Measurements from ENCODE around the gene DPP4. TPM values are rescaled to one million over a fixed set of nuclear protein-coding genes. Genes with fewer than 3 reads are reported as not detected.
A peak's percentile ranks its signal among the peaks of the same experiment; 100 is the strongest.
"Not testable (repeated sequence)": the region's sequence is repeated elsewhere in the genome, so short reads cannot be mapped to it uniquely, and the experiment has no call there.

DPP4 gene
- total RNA-seq, 1 donor from 2014 or later: 6.7 TPM

GRCh38 chr2:161976295-161976694, 97.7 kb downstream of the DPP4 start:
- ATAC-seq (no peak), DNase-seq (no peak)
- intact Hi-C loops (cut with micrococcal nuclease): no loop called here

GRCh38 chr2:161975813-161976160, 98.2 kb downstream of the DPP4 start:
- DNase-seq (no peak), ATAC-seq (no peak)
- intact Hi-C loops (cut with micrococcal nuclease): no loop called here

DNA sequence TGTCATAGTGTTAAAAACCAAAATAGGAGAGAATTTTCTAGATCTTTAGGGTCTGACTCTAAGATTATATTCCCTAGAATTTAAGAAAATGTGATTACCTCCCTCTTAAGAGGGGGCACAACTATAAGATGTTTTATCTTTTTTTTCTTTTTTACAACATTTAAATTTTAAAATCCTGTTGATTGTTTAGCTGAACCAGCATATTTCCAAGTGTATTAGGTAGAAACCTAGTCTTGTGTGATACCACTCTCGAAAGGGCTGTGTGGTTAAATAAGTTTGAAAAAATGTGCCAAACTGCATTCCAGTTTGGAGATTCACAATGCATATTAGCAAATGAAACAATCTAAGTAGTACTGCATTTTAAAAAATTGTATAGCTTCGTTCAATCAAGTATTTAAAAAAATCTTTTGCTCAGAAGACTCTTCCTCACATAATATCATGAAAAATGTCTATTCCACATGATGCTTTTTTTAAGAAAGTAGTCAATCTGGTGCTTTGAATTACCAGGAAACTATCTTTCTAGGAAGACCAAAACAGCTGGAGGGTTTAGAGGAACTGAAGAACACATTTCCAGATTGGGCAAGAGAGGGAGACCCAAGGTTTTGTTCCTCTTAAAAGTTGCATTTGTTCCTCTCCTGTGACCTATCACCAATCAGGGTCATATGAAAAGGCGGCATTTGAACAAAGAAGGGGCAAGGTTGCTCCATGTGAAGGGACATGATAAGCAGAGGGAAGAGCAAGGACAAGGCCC, 98.8 kb downstream of the DPP4 start:
- peak; percentile 36 for ATAC-seq
- intact Hi-C loops (cut with micrococcal nuclease): no loop called here
- no peak for DNase-seq

DNA sequence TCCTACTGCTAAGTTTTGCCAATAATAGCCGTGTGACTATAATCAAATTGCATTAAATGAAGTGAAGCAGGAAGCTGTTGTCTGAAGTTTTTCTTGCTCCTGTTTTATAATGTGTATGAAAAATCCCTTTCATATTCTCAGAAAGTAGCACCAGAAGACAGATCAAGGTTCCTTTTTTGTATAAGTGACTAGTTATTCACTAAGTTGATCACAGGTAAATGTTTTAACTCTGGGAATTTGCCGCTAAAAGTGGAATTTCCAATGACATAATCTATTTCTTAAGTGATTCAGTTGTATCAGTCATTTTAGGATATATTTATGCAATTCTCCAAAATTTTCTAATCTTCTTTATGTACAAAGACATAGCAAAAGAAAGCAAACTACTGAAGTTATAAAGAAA, 99.6 kb downstream of the DPP4 start:
- no peak for ATAC-seq
- intact Hi-C loops (cut with micrococcal nuclease): no loop called here
- no peak for DNase-seq

- no peak for DNase-seq
- no peak for ATAC-seq
- intact Hi-C loops (cut with micrococcal nuclease): no loop called here
Measured at GRCh38 chr2:161972866-161973265, 101.1 kb downstream of the DPP4 start.

GRCh38 chr2:161972232-161972631, 101.8 kb downstream of the DPP4 start:
- intact Hi-C loops (cut with micrococcal nuclease): no loop called here
- ATAC-seq: no peak
- no peak for DNase-seq

DNA sequence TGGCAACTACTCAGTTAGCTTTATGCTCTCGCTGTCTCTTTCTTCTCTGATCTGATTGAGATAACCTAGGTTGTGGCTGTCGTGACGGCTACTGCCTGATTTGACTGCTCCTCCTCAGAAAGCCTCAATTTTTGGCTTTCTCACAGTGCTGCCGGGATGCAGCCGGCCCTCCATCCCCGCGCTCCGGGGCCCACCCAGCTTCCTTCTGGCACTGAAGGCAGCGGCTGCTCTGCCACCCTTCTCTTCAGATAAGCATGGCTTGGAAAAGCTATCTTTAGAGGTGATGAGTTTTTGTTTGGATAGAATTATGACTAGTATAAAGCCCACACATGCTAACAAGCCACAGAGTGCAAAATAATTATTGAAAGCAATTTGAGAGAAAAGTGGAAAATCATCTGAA, 102.5 kb downstream of the DPP4 start:
- intact Hi-C loops (cut with micrococcal nuclease): no loop called here
- no peak for ATAC-seq
- DNase-seq: no peak

- ATAC-seq: no peak
- no peak for DNase-seq
- intact Hi-C loops (cut with micrococcal nuclease): no loop called here
Measured at GRCh38 chr2:161969159-161969558, 104.9 kb downstream of the DPP4 start.

- ATAC-seq (no peak), DNase-seq (no peak)
- intact Hi-C loops (cut with micrococcal nuclease): no loop called here
Measured at GRCh38 chr2:161965994-161966393, 108.0 kb downstream of the DPP4 start.

DNA sequence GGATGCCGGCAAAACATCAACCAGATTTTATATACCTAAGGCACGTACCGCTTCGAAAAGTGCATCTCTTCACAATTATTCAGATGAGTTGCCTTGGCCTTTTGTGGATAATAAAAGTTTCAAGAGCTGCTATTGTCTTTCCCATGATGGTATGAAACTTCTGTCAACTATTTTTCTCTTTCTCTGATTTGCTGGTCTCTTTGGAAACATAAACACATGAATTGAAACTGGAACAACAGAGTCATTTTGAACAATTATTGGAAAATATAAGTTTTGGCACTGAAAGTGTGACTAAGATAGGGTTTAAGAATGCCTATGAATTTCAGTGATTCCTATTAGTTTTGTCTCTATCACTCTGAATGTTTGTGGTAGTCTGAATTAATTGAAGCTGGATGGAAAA, 109.9 kb downstream of the DPP4 start:
- ATAC-seq (no peak), DNase-seq (no peak)
- intact Hi-C loops (cut with micrococcal nuclease): no loop called here

DNA sequence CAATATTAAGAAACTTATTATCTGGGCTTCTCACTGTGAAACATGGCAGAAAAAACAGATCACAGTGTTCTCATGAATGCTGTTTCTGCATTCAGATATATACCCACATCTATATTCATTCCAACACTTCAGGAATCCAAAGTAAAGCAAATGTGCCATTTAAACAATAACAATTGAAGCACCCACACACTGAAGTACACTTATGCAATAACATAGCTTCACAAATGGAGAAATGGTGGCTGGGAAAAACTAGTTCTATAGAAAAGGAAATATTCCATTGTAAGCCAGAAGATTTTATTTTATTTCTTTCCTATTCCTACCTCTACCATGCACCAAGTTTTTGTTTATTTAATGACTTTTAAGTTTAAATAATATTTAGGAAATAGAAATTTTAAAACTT, 111.9 kb downstream of the DPP4 start:
- no peak for ATAC-seq
- intact Hi-C loops (cut with micrococcal nuclease): no loop called here
- no peak for DNase-seq

- DNase-seq: no peak
- no peak for ATAC-seq
- intact Hi-C loops (cut with micrococcal nuclease): no loop called here
Measured at GRCh38 chr2:161961061-161961460, 113.0 kb downstream of the DPP4 start.

DNA sequence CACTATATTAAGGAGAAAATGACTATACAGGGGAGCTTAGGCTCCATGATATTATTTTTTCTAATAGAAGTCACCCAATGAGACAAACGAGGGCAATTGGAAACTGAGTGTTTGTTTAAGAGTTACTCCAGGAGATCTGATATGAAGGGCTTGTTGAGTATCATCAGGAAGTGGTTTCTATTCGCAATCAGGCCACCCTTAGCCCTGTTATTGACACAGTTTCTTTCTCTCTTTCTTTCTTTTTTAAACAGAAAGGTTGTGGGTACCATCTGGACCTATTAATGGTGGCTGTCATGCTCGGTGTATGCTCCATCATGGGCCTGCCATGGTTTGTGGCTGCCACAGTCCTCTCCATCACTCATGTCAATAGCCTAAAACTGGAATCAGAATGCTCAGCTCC, 117.3 kb downstream of the DPP4 start:
- intact Hi-C loops (cut with micrococcal nuclease): no loop called here
- DNase-seq (no peak), ATAC-seq (no peak)

GRCh38 chr2:161955211-161955610, 118.8 kb downstream of the DPP4 start:
- no peak for DNase-seq
- ATAC-seq: no peak
- intact Hi-C loops (cut with micrococcal nuclease): no loop called here

DNA sequence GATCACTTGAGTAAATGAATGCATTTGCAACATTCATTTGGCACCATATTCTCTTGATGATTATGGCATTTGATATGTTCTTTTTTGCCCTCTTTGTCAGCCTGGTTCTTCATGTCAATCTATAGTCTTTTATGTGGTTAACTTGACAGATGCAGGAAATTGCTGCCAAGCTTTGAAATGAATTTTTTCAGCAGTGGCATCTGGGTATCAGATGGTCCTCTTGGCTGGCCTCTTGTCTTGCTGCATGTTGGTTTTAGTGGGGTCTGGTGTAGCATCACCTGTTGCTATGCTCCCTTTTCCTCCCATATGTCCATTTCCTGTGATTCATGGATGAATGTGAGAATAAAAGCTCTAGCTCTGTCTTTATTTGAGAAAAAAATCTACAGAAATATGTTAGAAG, 119.9 kb downstream of the DPP4 start:
- DNase-seq: no peak
- no peak for ATAC-seq
- intact Hi-C loops (cut with micrococcal nuclease): no loop called here

DNA sequence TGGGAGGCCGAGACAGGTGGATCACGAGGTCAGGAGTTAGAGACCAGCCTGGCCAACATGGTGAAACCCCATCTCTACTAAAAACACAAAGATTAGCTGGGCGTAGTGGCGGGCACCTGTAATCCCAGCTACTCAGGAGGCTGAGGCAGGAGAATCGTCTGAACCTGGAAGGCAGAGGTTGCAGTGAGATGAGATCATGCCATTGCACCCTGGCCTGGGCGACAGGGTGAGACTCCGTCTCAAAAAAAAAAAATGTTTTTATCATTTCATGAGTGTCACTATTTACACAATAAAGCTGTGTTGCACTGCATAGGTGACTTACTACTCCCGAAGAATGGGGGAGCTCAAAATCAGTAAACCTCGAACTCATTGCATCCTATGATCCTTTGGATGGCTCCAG, 120.6 kb downstream of the DPP4 start:
- DNase-seq; ATAC-seq; intact Hi-C loops (cut with micrococcal nuclease): not testable (repeated sequence)

GRCh38 chr2:161952783-161953191, 121.2 kb downstream of the DPP4 start:
- ATAC-seq (no peak), DNase-seq (no peak)
- intact Hi-C loops (cut with micrococcal nuclease): no loop called here

GRCh38 chr2:161947836-161948235, 126.2 kb downstream of the DPP4 start:
- intact Hi-C loops (cut with micrococcal nuclease): no loop called here
- no peak for ATAC-seq
- DNase-seq: no peak

GRCh38 chr2:161947406-161947805, 126.6 kb downstream of the DPP4 start:
- no peak for ATAC-seq
- no peak for DNase-seq
- intact Hi-C loops (cut with micrococcal nuclease): no loop called here

GRCh38 chr2:161946489-161947107, 127.4 kb downstream of the DPP4 start:
- no peak for ATAC-seq
- DNase-seq: no peak
- intact Hi-C loops (cut with micrococcal nuclease): no loop called here

DNA sequence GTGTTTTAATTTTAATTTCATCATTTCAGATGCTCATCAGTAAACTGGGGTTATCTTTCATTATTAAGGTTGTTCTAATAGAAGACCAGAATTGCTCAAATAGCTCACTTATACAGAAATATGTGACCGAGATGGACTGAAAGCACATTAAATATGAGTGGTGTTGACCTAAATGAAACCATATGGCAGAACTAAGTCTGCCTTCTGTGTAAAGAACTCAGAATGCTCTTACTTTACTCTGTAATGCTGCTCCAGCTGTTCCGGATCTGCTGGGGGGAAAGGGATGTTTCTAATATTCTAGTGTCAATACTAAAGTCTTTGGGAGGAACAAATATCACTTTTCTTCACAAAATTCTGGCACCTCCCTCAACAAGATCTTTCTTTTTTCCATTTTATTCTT, 131.0 kb downstream of the DPP4 start:
- intact Hi-C loops (cut with micrococcal nuclease): no loop called here
- DNase-seq (no peak), ATAC-seq (no peak)
